PFSK-1 (cell line): ENCODE data around the gene SCMH1.

ENCODE experiments used
- POLR2AphosphoS5 ChIP-seq: IDR thresholded peaks from 2 replicates; pipeline ENCODE4 v1.6.1; 2012; ENCODE audit warnings: low read depth, mild to moderate bottlenecking, control low read depth, low read length, moderate library complexity
- TF ChIP-seq, protein P1 (sequence below), 2 experiments: IDR thresholded peaks; 2 replicates each; pipeline versions ENCODE4 v1.6.1 to v1.8.0; 2011 to 2012; ENCODE audit warnings: low read depth in 2 of 2, low read length in 2 of 2, control low read depth in 1 of 2, inconsistent platforms in 1 of 2, mild to moderate bottlenecking in 1 of 2, moderate library complexity in 1 of 2; ENCODE audit not compliant: insufficient read depth in 1 of 2

DNA sequence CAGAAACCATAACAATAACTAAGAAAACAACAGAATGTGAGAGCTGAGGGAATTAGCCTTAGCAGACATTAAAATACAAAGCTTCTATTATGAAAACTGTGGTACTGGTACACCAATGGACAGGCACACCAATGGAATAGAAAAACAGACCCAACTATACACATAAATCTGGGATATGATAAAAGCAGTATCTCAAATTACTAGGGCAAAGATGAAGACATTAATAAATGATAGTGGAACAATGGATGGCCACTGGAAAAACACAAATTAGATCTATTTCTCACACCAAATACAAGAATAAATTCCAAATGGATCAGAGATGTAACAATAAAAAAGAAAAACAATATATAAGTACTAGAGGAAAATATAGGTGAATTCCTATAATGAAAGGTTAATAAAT lies 155.2 kb downstream of the SCMH1 start:
- TF ChIP-seq POLR2AphosphoS5, result no peak
- TF ChIP-seq, protein P1, sequence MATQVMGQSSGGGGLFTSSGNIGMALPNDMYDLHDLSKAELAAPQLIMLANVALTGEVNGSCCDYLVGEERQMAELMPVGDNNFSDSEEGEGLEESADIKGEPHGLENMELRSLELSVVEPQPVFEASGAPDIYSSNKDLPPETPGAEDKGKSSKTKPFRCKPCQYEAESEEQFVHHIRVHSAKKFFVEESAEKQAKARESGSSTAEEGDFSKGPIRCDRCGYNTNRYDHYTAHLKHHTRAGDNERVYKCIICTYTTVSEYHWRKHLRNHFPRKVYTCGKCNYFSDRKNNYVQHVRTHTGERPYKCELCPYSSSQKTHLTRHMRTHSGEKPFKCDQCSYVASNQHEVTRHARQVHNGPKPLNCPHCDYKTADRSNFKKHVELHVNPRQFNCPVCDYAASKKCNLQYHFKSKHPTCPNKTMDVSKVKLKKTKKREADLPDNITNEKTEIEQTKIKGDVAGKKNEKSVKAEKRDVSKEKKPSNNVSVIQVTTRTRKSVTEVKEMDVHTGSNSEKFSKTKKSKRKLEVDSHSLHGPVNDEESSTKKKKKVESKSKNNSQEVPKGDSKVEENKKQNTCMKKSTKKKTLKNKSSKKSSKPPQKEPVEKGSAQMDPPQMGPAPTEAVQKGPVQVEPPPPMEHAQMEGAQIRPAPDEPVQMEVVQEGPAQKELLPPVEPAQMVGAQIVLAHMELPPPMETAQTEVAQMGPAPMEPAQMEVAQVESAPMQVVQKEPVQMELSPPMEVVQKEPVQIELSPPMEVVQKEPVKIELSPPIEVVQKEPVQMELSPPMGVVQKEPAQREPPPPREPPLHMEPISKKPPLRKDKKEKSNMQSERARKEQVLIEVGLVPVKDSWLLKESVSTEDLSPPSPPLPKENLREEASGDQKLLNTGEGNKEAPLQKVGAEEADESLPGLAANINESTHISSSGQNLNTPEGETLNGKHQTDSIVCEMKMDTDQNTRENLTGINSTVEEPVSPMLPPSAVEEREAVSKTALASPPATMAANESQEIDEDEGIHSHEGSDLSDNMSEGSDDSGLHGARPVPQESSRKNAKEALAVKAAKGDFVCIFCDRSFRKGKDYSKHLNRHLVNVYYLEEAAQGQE (IDR thresholded peaks at IDR 0.05; ENCODE audit: insufficient read depth in 1 of 2, low read depth in 2 of 2, low read length in 2 of 2), result no peak
